ENCODE measurements around the gene LRIG3.
"Not testable (repeated sequence)": the region's sequence is repeated elsewhere in the genome, so short reads cannot be mapped to it uniquely, and the experiment has no call there.

The LRIG3 gene

GRCh38 chr12:58920102-58920960 is at the start of gene LRIG3:
Gene LRIG3 (minus strand): TSS chr12:58920504. CDS start chr12:58920235, 269 bp downstream.
- DNase-seq (ENCODE audit: low read depth in 3 of 3), result no peak

DNA sequence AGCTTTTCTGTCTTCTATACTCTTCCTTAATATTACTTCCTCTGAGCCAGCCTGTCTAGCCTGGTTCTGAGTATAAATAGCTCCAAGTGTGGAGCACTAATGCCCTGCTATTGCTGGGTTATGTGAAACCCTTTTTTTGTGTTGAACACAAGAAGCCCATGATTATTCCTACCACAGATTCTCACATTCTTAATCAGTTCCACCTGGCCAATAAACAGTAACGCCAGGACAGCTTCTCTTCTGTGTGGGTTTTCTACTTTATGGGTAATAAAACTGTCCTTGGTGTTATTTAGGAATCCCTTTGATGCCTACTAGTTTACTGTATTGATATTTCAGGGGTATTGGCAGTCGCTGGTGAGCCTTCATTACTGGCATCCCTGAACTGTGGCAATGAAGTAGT is 48.9 kb upstream of the LRIG3 start:
- DNase-seq (ENCODE audit: low read depth in 3 of 3), result no peak

GRCh38 chr12:58967561-58967960 is 47.3 kb upstream of the LRIG3 start:
- DNase-seq (ENCODE audit: low read depth in 3 of 3), result no peak

- no peak for DNase-seq (ENCODE audit: low read depth in 3 of 3)
Measured at GRCh38 chr12:58966939-58967338, 46.6 kb upstream of the LRIG3 start.

GRCh38 chr12:58965568-58965967 is 45.3 kb upstream of the LRIG3 start:
- DNase-seq (ENCODE audit: low read depth in 3 of 3), result no peak

GRCh38 chr12:58963844-58964243 is 43.5 kb upstream of the LRIG3 start:
- DNase-seq (ENCODE audit: low read depth in 3 of 3), result no peak

DNA sequence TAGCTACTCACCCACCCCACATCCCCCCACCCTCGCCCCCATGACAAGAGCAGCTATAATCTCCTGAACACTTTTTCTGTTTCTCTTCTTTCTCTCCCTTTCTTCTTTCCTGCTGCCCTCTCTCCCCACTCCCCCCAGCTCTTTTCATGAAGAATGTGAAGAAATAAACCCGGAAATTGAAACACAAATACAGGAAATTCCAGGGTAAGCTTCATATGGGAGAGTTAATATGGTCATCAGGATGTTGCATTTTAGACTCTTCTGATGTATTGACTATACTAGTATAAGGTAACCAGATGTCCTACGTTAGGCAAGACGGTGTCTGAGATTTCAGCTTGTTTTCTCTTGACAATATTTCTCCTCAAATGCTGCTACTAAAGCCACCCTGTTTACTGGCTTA is 41.6 kb upstream of the LRIG3 start:
- DNase-seq (ENCODE audit: low read depth in 3 of 3), result no peak

GRCh38 chr12:58961166-58961565 is 40.9 kb upstream of the LRIG3 start:
- DNase-seq (ENCODE audit: low read depth in 3 of 3), result no peak

DNA sequence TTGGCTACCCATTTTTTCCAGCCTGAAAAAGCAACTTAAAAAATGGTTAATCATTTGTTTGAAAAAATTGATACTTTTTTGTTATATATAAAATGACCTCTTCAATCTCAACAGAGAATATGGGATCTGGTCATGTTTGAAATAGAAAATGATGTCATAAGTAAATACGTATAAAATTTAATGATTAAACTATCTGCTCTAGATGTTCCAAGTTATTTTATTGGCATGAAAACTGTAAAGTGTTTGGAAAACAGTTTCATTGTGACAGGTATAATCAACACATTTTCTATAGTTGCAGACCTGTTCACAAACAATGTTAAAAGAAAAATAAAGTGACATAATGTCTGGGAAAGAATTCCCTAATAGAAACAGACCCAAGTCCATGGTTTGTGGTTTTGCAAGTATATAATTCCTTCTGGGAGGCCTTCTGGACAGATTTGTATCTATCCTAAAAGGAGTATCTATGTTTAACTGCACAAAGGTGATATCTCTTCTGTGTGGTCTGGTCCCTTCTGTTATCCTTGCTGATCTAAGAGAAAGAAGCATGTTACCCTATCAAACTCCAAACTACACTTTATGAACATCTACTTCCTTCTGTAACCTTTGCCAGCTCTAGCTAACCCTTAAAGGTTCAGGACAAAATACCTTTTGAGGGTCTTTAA is 39.5 kb upstream of the LRIG3 start:
- DNase-seq (ENCODE audit: low read depth in 3 of 3), result no peak

GRCh38 chr12:58957298-58957697 is 37.0 kb upstream of the LRIG3 start:
- DNase-seq (ENCODE audit: low read depth in 3 of 3), result no peak

GRCh38 chr12:58955849-58956248 is 35.5 kb upstream of the LRIG3 start:
- DNase-seq (ENCODE audit: low read depth in 3 of 3), result no peak

GRCh38 chr12:58954002-58954401 is 33.7 kb upstream of the LRIG3 start:
- no peak for DNase-seq (ENCODE audit: low read depth in 3 of 3)

GRCh38 chr12:58950739-58951100 is 30.4 kb upstream of the LRIG3 start:
- DNase-seq (ENCODE audit: low read depth in 3 of 3), result no peak

GRCh38 chr12:58949954-58950738 is 29.8 kb upstream of the LRIG3 start:
- not testable (repeated sequence) for DNase-seq (ENCODE audit: low read depth in 3 of 3)

DNA sequence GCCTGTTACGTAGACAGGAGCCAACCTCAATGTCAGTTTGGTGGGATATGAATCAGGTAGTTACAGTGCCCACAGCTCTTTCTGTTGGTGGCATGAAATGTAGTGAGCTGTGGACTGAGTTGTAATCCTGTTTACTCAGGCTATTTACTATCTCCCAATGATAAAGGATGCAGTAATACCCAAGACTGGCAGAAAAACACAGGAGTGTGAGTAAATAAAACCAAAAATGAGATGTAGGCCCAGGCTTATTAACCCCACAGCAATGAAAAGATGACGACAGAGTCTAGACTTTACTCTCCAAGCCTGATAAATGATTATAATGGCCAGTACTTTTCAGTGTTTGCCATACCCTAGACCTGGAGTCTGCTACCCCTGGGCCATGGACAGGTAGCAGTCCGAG is 22.8 kb upstream of the LRIG3 start:
- no peak for DNase-seq (ENCODE audit: low read depth in 3 of 3)

GRCh38 chr12:58942345-58942744 is 22.0 kb upstream of the LRIG3 start:
- no peak for DNase-seq (ENCODE audit: low read depth in 3 of 3)

- no peak for DNase-seq (ENCODE audit: low read depth in 3 of 3)
Measured at GRCh38 chr12:58939399-58940100, 19.2 kb upstream of the LRIG3 start.

DNA sequence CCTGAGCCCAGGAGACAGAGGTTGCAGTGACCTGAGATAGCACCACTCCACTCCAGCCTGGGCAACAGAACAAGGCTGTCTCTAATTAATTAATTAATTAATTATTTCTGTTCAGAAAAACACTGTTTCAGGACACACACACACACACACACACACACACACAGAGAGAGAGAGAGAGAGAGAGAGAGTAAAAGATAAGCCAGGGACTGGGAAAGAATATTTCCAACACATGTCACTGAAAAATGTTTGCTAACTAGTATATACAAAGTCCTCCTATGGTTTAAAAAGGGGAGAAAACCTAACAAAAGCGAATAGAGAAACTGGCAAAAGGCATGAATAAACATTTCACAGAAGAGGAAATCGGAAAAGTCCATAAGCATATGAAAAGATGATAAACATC is 18.1 kb upstream of the LRIG3 start:
- DNase-seq (ENCODE audit: low read depth in 3 of 3), result no peak

GRCh38 chr12:58934528-58934927 is 14.2 kb upstream of the LRIG3 start:
- no peak for DNase-seq (ENCODE audit: low read depth in 3 of 3)

GRCh38 chr12:58932806-58933681 is 12.7 kb upstream of the LRIG3 start:
- DNase-seq (ENCODE audit: low read depth in 3 of 3), result no peak

DNA sequence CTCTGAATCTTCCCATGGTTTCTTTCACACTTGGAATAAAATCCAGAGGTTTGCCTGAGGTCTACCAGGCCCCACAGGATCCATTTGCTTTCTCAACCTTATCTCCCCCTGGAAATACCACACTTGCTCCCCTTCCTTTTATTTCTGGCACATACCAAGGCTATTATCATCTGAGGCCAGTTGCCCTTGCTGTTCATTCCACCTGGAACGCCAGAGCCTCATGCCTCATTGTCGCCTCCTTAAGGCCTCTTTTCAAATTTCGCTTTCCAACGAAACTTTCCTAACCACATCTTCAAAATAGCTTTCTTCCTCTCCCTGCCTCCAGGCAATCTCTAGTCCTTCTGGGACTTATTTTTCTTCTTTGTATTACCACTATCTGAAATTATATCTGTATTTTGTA is 11.2 kb upstream of the LRIG3 start:
- no peak for DNase-seq (ENCODE audit: low read depth in 3 of 3)
